Right renal pelvis (tissue), 4 donors: ENCODE measurements around the gene PRR20A. TPM values are rescaled to one million over a fixed set of nuclear protein-coding genes. Genes with fewer than 3 reads are reported as not detected.
"Not testable (repeated sequence)": the region's sequence is repeated elsewhere in the genome, so short reads cannot be mapped to it uniquely, and the experiment has no call there.

Source experiments
- DNase-seq, 4 donors: peaks; one replicate each; pipeline ENCODE4 v3.0.0-alpha.2; 2013; ENCODE audit warnings: low read depth in 4 of 4, low spot score in 3 of 4, missing footprints in 1 of 4
- polyA plus RNA-seq, 4 donors: library from polyadenylated mRNA; unstranded; fragments of 120-200 nt; gene quantifications; one replicate each; pipeline ENCODE4 v1.2.1, GENCODE V29; 2013; ENCODE audit not compliant: insufficient read length in 4 of 4

The PRR20A gene
- not detected for polyA plus RNA-seq

DNA sequence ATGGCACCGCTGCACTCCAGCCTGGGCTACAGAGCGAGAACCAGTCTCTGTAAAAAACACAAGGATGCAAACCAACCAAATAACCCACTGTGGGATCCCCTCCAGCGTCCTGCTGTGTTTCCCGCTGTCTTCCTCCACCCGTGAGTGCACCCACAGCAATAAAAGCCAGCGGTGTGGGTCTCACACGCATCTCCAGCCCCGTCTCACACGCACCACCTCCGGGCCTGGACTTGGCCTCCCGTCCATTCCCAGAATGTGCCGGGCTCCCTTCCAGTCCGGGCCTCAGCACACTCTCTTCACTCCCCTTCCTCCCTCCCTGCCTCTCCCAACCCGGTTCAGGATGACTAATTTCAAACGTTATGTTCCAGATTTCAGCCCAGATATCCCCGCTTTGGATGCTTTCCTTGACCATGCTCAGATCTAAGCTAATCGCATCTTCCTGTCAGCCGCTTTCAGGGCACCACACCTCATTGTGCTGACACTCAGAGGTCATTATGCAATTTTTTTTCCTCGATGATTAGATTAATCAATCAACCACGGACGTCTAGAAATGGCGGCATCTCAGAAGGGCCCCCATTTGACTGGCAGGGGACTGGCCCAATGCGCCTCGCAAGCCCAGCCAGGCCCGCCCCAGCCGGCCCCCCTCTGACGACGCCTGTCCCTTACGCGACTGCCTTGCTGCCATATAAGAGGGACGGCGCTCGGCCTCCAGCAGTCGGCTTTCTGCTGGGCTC, at the start of gene PRR20A:
Gene PRR20A, plus strand, starts transcription at position 684 of the 734 bp plus-strand sequence. CDS start 387 bp downstream, outside the sequence.
- DNase-seq: not testable (repeated sequence)

DNA sequence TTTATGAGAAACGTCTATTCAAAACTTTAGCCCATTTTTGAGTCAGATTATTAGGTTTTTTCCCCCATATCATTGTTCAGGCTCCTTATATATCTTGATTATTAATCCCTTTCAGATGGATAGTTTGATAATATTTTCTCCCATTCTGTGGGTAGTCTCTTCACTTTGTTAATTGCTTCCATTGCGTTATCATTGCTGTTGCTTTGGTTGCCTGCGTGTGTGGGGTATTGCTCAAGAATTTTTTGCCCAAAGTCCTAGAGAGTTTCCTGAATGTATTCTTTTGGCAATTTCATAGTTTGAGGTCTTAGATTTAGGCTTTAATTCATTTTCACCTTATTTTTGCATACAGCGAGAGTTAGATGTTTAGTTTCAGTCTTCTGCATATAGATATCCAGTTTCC, 25.8 kb upstream of the PRR20A start:
- no peak for DNase-seq

DNA sequence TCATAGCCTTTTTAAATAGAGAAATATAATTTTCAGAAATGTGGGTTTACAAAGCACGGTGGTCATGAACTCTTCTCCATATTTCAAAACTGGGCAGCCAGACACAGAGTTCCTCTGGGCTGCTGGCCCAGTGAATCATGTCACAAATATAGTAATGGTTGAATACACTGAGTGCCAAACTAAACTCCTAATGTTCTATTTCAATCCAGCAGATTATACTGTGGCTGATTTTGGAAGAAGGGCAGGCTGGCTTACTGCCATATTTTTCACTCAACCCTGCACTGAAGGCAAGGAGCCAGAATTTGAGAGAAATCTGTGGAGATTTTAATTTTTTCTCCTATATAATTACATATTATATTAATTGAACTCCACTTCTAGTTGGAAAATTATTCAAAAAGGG, 17.0 kb upstream of the PRR20A start:
- DNase-seq: no peak

DNA sequence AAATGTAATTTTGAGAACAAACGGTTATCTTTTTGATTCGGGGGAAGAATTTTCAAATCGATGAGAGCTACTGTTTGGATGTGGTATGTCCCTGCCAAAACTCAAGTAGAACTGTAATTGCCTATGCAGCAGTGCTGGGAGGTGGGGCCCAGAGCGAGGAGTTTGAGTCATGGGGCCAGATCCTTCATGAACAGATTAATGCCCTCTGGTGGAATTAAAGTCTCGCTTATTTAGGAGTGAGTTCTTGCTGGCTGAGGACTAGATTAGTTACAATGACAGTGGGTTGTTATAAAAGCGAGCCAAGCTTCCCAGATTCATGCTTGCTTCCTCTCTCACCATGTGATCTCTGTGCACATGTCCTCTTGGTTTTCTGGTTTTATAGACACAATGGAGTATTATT, 11.8 kb upstream of the PRR20A start:
- DNase-seq: no peak

DNA sequence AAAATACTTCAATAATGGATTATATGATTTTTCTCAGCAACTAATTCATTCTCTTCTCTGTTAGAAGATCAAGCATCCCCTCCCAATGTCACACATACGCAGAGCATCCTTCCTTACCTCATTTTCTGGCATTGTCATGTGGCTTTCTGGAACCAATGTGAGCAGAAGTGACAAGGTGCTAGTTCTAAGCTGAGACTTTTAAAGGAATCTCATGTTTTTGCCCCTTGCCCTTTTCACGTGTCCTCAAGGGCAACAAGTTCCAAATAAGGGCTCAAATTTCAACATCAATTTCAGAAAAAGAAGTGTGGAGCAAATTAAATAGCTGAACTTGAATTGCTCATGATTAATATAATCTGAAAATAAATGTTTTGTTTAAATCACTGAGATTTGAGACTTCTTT, 4.6 kb upstream of the PRR20A start:
- no peak for DNase-seq

DNA sequence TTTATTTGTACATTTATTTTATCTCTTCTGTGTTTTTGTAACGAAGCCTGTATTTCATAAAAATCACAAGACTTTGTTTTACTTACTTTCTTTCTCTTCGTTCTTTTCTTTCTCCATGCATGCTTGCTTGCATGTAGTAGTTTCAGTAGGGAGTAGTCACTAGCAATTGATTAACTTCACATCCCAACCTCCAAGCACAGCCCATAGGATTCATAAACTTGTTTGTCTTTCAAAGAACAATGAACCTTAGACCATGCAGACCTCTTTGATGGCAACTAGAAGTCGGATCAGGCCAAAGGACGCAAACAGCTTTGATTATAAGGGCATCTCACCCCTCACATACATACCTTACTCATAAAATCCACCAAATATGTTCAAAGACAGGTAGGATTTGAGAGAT, 3.1 kb upstream of the PRR20A start:
- DNase-seq: peak in 1 of 4 donors; percentile 0

DNA sequence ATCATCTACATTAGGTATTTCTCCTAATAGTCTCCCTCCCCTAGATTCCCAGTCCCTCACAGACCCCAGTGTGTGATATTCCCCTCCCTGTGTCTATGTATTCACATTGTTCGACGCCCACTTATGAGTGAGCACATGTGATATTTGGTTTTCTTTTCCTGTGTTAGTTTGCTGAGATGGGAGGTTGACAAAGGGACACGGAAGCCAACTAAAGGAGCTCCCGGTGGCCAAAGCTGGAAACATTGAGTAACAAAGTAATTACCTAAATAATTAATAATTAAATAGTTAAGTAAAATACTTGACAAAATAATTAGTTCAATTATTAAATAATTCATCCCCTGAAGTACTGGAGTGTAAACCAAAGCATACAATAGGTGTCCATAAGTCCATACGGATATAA, 1.7 kb upstream of the PRR20A start:
- no peak for DNase-seq

DNA sequence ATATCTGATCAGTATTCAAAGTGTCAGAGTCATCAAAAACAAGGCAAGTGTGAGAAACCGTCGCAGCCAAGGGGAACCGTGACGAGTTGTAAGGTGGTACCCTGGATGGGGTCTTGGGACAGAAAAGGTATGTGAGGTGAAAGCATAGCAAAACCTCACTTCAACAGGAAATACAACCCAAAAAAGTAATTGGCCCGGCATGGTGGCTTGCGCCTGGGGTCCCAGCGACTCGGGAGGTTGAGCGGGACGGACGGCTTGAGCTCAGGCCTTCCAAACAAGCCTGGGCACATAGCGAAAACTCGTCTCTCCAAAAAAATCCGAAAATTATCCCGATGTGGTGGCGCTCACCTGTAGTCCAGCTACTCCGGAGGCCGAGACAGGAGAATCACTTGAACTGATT, 937 bp upstream of the PRR20A start:
- not testable (repeated sequence) for DNase-seq

DNA sequence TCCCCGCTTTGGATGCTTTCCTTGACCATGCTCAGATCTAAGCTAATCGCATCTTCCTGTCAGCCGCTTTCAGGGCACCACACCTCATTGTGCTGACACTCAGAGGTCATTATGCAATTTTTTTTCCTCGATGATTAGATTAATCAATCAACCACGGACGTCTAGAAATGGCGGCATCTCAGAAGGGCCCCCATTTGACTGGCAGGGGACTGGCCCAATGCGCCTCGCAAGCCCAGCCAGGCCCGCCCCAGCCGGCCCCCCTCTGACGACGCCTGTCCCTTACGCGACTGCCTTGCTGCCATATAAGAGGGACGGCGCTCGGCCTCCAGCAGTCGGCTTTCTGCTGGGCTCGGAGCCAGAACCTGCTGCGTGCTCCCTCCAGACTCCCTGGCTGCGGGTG, 6.5 kb downstream of the PRR20A start, which contains the start of gene PRR20B:
Gene PRR20B, plus strand, starts transcription at position 301 of the 400 bp plus-strand sequence. CDS start 387 bp downstream, outside the sequence.
- not testable (repeated sequence) for DNase-seq

DNA sequence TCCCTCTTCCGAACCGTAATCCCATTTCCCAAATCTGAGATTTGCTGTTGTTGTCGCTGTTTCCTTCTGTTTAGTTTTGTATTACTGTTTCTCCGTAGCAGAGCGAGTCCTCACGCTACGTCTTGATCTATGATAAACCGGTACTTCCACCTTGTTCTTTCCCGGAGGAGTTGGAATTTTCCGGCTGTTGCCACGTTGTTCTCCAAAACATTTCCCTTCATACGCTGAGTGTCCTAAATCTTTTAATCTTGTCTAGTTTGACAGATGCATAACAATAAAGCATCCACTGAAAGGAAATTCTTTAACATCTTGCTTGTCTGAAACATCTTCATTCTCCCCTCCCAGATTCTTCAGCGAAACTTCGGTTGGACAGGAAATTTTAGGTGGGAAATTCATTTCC, 7.4 kb downstream of the PRR20A start:
- DNase-seq: not testable (repeated sequence)

DNA sequence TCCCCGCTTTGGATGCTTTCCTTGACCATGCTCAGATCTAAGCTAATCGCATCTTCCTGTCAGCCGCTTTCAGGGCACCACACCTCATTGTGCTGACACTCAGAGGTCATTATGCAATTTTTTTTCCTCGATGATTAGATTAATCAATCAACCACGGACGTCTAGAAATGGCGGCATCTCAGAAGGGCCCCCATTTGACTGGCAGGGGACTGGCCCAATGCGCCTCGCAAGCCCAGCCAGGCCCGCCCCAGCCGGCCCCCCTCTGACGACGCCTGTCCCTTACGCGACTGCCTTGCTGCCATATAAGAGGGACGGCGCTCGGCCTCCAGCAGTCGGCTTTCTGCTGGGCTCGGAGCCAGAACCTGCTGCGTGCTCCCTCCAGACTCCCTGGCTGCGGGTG, 13.0 kb downstream of the PRR20A start, which contains the start of gene PRR20C:
Gene PRR20C, plus strand, starts transcription at position 301 of the 400 bp plus-strand sequence. CDS start 387 bp downstream, outside the sequence.
- DNase-seq: not testable (repeated sequence)

DNA sequence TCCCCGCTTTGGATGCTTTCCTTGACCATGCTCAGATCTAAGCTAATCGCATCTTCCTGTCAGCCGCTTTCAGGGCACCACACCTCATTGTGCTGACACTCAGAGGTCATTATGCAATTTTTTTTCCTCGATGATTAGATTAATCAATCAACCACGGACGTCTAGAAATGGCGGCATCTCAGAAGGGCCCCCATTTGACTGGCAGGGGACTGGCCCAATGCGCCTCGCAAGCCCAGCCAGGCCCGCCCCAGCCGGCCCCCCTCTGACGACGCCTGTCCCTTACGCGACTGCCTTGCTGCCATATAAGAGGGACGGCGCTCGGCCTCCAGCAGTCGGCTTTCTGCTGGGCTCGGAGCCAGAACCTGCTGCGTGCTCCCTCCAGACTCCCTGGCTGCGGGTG, 19.6 kb downstream of the PRR20A start, which contains the start of gene PRR20D:
Gene PRR20D, plus strand, starts transcription at position 301 of the 400 bp plus-strand sequence. CDS start 387 bp downstream, outside the sequence.
- not testable (repeated sequence) for DNase-seq

DNA sequence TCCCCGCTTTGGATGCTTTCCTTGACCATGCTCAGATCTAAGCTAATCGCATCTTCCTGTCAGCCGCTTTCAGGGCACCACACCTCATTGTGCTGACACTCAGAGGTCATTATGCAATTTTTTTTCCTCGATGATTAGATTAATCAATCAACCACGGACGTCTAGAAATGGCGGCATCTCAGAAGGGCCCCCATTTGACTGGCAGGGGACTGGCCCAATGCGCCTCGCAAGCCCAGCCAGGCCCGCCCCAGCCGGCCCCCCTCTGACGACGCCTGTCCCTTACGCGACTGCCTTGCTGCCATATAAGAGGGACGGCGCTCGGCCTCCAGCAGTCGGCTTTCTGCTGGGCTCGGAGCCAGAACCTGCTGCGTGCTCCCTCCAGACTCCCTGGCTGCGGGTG, 26.2 kb downstream of the PRR20A start, which contains the start of gene PRR20E:
Gene PRR20E, plus strand, starts transcription at position 301 of the 400 bp plus-strand sequence. CDS start 387 bp downstream, outside the sequence.
- DNase-seq: not testable (repeated sequence)

DNA sequence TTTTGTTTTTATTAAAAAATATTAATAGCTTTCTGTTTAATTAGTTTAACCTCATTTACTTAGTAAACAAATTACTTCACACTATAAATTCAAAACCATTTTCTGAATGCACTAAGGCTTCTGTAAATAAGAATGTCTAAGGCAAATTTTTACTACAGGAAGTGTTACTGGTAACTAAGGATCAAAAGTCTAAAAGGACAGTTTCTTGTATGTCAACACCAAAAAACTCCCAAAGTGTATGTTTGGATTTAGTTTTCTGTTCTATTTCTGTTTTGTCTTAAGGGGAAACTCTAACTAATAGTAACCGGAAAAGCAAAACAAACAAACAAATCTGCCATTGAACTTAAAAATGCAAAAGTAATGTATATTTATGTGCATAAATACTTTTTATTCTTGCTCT, 50.9 kb downstream of the PRR20A start:
- no peak for DNase-seq

Other genes with a start within 250 kb of the PRR20A start
- gene PRR20B, start 6.6 kb downstream of the PRR20A start, polyA plus RNA-seq: not detected
- gene PRR20C, start 13.1 kb downstream of the PRR20A start, polyA plus RNA-seq: not detected
- not detected for gene PRR20D, start 19.7 kb downstream of the PRR20A start, polyA plus RNA-seq
- not detected for gene PRR20E, start 26.3 kb downstream of the PRR20A start, polyA plus RNA-seq